Fibroblast of villous mesenchyme (primary cell): ENCODE measurements around the gene ACO1. TPM values are rescaled to one million over a fixed set of nuclear protein-coding genes. Genes with fewer than 3 reads are reported as not detected.

Experiments
- DNase-seq: peaks from one replicate; pipeline ENCODE4 v3.0.0-alpha.2; 2010; ENCODE audit warnings: low read depth
- H3K4me3 ChIP-seq: 2 replicates; pipeline ENCODE4 v1.5.1; 2011; ENCODE audit warnings: low read depth, mild to moderate bottlenecking, low read length
- total RNA-seq: library from RNA; depleted of rRNA; stranded (reverse); fragments of >200 nt; gene quantifications from 2 replicates; pipeline ENCODE4 v1.2.3, GENCODE V29; 2012
- TF ChIP-seq, protein P1 (sequence below): IDR thresholded peaks from 2 replicates; pipeline ENCODE4 v1.5.1; 2012; ENCODE audit warnings: low read depth, mild to moderate bottlenecking, low read length; ENCODE audit not compliant: insufficient read depth

Gene ACO1
- total RNA-seq, 1 donor, result 155 TPM

GRCh38 chr9:32441678-32442077 lies 57.2 kb downstream of the ACO1 start:
- H3K4me3 ChIP-seq, result no peak overlapping the region
- no peak for DNase-seq
- TF ChIP-seq, protein P1, sequence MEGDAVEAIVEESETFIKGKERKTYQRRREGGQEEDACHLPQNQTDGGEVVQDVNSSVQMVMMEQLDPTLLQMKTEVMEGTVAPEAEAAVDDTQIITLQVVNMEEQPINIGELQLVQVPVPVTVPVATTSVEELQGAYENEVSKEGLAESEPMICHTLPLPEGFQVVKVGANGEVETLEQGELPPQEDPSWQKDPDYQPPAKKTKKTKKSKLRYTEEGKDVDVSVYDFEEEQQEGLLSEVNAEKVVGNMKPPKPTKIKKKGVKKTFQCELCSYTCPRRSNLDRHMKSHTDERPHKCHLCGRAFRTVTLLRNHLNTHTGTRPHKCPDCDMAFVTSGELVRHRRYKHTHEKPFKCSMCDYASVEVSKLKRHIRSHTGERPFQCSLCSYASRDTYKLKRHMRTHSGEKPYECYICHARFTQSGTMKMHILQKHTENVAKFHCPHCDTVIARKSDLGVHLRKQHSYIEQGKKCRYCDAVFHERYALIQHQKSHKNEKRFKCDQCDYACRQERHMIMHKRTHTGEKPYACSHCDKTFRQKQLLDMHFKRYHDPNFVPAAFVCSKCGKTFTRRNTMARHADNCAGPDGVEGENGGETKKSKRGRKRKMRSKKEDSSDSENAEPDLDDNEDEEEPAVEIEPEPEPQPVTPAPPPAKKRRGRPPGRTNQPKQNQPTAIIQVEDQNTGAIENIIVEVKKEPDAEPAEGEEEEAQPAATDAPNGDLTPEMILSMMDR, result no peak

- DNase-seq, result no peak
- no peak overlapping the region for H3K4me3 ChIP-seq
- TF ChIP-seq, protein P1, result no peak
Measured at GRCh38 chr9:32442433-32442832, 58.0 kb downstream of the ACO1 start.

DNA sequence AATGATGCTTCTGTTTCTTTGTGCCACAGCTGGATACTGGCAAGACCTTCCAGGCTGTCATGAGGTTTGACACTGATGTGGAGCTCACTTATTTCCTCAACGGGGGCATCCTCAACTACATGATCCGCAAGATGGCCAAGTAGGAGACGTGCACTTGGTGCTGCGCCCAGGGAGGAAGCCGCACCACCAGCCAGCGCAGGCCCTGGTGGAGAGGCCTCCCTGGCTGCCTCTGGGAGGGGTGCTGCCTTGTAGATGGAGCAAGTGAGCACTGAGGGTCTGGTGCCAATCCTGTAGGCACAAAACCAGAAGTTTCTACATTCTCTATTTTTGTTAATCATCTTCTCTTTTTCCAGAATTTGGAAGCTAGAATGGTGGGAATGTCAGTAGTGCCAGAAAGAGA lies 65.5 kb downstream of the ACO1 start:
- TF ChIP-seq, protein P1, result no peak
- no peak for DNase-seq
- no peak overlapping the region for H3K4me3 ChIP-seq

GRCh38 chr9:32454280-32454679 lies 69.8 kb downstream of the ACO1 start:
- H3K4me3 ChIP-seq, result no peak overlapping the region
- DNase-seq, result no peak

GRCh38 chr9:32455738-32456137 lies 71.3 kb downstream of the ACO1 start:
- no peak overlapping the region for H3K4me3 ChIP-seq
- DNase-seq, result no peak
- TF ChIP-seq, protein P1, result no peak

More at GRCh38 chr9:32454280-32454679, 69.8 kb downstream of the ACO1 start:
- TF ChIP-seq, protein P1, result no peak

GRCh38 chr9:32456564-32456963 lies 72.1 kb downstream of the ACO1 start:
- no peak overlapping the region for H3K4me3 ChIP-seq
- DNase-seq, result no peak
- TF ChIP-seq, protein P1, result no peak

DNA sequence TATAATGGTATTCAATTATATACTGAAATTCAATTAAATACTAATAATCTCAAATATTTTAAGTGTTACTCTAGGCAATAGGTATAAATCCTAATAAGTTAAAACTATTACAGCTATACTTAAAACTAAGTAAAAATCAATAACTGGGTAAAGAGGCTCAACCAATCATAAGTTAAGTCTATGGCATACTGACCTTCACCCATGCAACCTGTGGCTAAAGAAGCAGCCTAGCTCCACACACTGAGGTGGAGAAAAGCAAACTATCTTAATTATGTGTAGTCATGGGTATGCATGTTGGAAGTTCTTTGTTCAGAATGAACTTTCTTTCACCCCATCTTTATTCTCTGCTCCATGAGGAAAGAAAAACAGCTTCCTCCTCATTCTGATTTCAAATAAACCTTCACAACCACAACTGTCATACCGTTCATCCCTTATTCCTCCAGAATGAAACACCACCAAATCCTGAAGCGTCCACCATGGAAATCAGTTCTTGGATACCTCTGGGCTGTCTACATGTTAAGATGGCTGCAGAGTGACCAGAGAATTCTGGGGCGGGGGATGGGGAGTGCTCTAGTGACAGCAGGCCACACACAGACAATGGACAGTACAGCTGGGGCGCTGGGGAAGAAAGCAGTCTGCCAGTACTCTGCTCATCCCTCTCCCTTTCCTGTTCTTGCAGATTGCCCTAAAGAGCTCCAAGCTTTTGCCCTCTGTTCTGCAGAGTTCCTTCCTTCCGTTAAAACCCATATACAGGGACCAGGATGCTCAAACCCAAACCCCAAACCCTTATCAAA lies 79.3 kb downstream of the ACO1 start:
- DNase-seq, result no peak
- TF ChIP-seq, protein P1, result no peak
- H3K4me3 ChIP-seq, result no peak overlapping the region
